MM.1S (cell line): ENCODE results near the gene TRAFD1.

Experiments
- DNase-seq: peaks from one replicate; pipeline ENCODE4 v3.0.0-alpha.2; 2015
- H2AFZ ChIP-seq: fragments of 300-600 bp; sonication (generic); 2 replicates; pipeline ENCODE4 v1.6.0; 2016; ENCODE audit warnings: antibody characterized with exemption, low read length
- H3F3A ChIP-seq: fragments of 300-600 bp; sonication (generic); 2 replicates; pipeline ENCODE4 v1.6.1; 2016; ENCODE audit warnings: mild to moderate bottlenecking, antibody characterized with exemption, low read length, moderate library complexity, mixed read lengths; ENCODE audit not compliant: insufficient read depth
- H3K27ac ChIP-seq: fragments of 300-600 bp; sonication (generic); 2 replicates; pipeline ENCODE4 v1.5.1; 2016; ENCODE audit warnings: mild to moderate bottlenecking, low read length
- H3K27me3 ChIP-seq: fragments of 300-600 bp; sonication (generic); replicated peaks from 2 replicates; pipeline ENCODE4 v1.6.0; 2016; ENCODE audit warnings: low read length; ENCODE audit not compliant: insufficient read depth
- H3K36me3 ChIP-seq: fragments of 300-600 bp; sonication (generic); replicated peaks from 2 replicates; pipeline ENCODE4 v1.6.1; 2016; ENCODE audit warnings: mild to moderate bottlenecking, low read length, mixed read lengths; ENCODE audit not compliant: insufficient read depth
- H3K4me1 ChIP-seq: fragments of 300-600 bp; sonication (generic); 2 replicates; pipeline ENCODE4 v1.6.1; 2016; ENCODE audit warnings: low read length, mixed read lengths
- H3K4me2 ChIP-seq: fragments of 300-600 bp; sonication (generic); 2 replicates; pipeline ENCODE4 v1.6.0; 2016; ENCODE audit warnings: low read depth, low read length
- H3K4me3 ChIP-seq: fragments of 300-600 bp; sonication (generic); 2 replicates; pipeline ENCODE4 v1.5.1; 2016; ENCODE audit warnings: low read length, mixed read lengths
- H3K79me2 ChIP-seq: fragments of 300-600 bp; sonication (generic); 2 replicates; pipeline ENCODE4 v1.6.1; 2016; ENCODE audit warnings: mixed run types, low read length, mixed read lengths
- H3K9ac ChIP-seq: fragments of 300-600 bp; sonication (generic); 2 replicates; pipeline ENCODE4 v1.6.1; 2016; ENCODE audit warnings: low read length, mixed read lengths
- H3K9me2 ChIP-seq: fragments of 300-600 bp; sonication (generic); replicated peaks from 2 replicates; pipeline ENCODE4 v1.6.1; 2016; ENCODE audit warnings: mild to moderate bottlenecking, low read length, mixed read lengths; ENCODE audit not compliant: insufficient read depth
- H3K9me3 ChIP-seq: fragments of 300-600 bp; sonication (generic); replicated peaks from 2 replicates; pipeline ENCODE4 v1.6.1; 2016; ENCODE audit warnings: mild to moderate bottlenecking, low read length, mixed read lengths; ENCODE audit not compliant: insufficient read depth
- H4K20me1 ChIP-seq: fragments of 300-600 bp; sonication (generic); 2 replicates; pipeline ENCODE4 v1.6.1; 2016; ENCODE audit warnings: mild to moderate bottlenecking, low read length, moderate library complexity, mixed read lengths; ENCODE audit not compliant: insufficient read depth
- CTCF ChIP-seq: fragments of 300-600 bp; sonication (generic); IDR thresholded peaks from 2 replicates; pipeline ENCODE4 v1.5.1; 2016; ENCODE audit warnings: antibody characterized with exemption, low read length, mixed read lengths
- EZH2 ChIP-seq: fragments of 300-600 bp; sonication (generic); optimal IDR thresholded peaks from 2 replicates; pipeline ENCODE3; 2017; ENCODE audit warnings: low read depth, mild to moderate bottlenecking, antibody characterized with exemption, low read length, mixed read lengths
- EZH2phosphoT487 ChIP-seq: fragments of 300-600 bp; sonication (generic); IDR thresholded peaks from 2 replicates; pipeline ENCODE4 v1.6.1; 2018; ENCODE audit warnings: antibody characterized with exemption, low read length

Gene TRAFD1

GRCh38 chr12:112199136-112199535 lies 73.8 kb downstream of the TRAFD1 start:
- no peaks in the 10 kb centered on the region for H3K36me3 ChIP-seq
- no peaks in the 10 kb centered on the region for H3K79me2 ChIP-seq
- no peak overlapping the region for H3K9ac ChIP-seq
- H3F3A ChIP-seq = no peaks in the 10 kb centered on the region
- H4K20me1 ChIP-seq = no peaks in the 10 kb centered on the region
- no peaks in the 10 kb centered on the region for H3K9me3 ChIP-seq
- no peak overlapping the region for H3K4me2 ChIP-seq
- no peak for DNase-seq
- H3K4me1 ChIP-seq = no peaks in the 10 kb centered on the region
- TF ChIP-seq CTCF (no peak), EZH2 (no peak), EZH2phosphoT487 (no peak)
- no peaks in the 10 kb centered on the region for H3K9me2 ChIP-seq
- H2AFZ ChIP-seq = no peak overlapping the region
- no peak overlapping the region for H3K4me3 ChIP-seq
- no peak overlapping the region for H3K27ac ChIP-seq
- no peaks in the 10 kb centered on the region for H3K27me3 ChIP-seq
